GM21381 (cell line): ENCODE measurements around the gene UBTF.

Experiments used
- ATAC-seq: cut with Tn5 transposase; IDR thresholded peaks from one replicate; pipeline ENCODE4 v1.9.1; 2021; ENCODE audit warnings: mild to moderate bottlenecking, moderate library complexity; ENCODE audit not compliant: unreplicated experiment

UBTF gene

GRCh38 chr17:44219616-44220212 is at the start of gene UBTF:
TSS of gene UBTF (minus strand) at chr17:44219675. CDS start at chr17:44218229, 1,446 bp downstream.
- ATAC-seq: peak; percentile 13

- no peak for ATAC-seq
Measured at GRCh38 chr17:44268709-44269534, 49.4 kb upstream of the UBTF start.

- ATAC-seq: no peak
Measured at GRCh38 chr17:44267818-44268490, 48.5 kb upstream of the UBTF start, which contains the start of gene SLC4A1. TSS of gene SLC4A1 (minus strand) at chr17:44268135. CDS start at chr17:44262866, 5,269 bp downstream.

GRCh38 chr17:44267165-44267455 is 47.6 kb upstream of the UBTF start:
- no peak for ATAC-seq

GRCh38 chr17:44266402-44267164 is 47.1 kb upstream of the UBTF start:
- no peak for ATAC-seq

- no peak for ATAC-seq
Measured at GRCh38 chr17:44263345-44263902, 43.9 kb upstream of the UBTF start.

GRCh38 chr17:44262654-44263225 is 43.3 kb upstream of the UBTF start:
- ATAC-seq: no peak

- no peak for ATAC-seq
Measured at GRCh38 chr17:44260296-44260695, 40.8 kb upstream of the UBTF start.

- no peak for ATAC-seq
Measured at GRCh38 chr17:44258811-44259351, 39.4 kb upstream of the UBTF start.

- ATAC-seq: no peak
Measured at GRCh38 chr17:44257815-44258760, 38.6 kb upstream of the UBTF start.

- ATAC-seq: no peak
Measured at GRCh38 chr17:44256671-44257070, 37.2 kb upstream of the UBTF start.

GRCh38 chr17:44255915-44256314 is 36.4 kb upstream of the UBTF start:
- ATAC-seq: no peak

GRCh38 chr17:44254361-44255095 is 35.1 kb upstream of the UBTF start:
- ATAC-seq: no peak

- no peak for ATAC-seq
Measured at GRCh38 chr17:44253006-44253405, 33.5 kb upstream of the UBTF start.

- no peak for ATAC-seq
Measured at GRCh38 chr17:44251062-44251461, 31.6 kb upstream of the UBTF start.

GRCh38 chr17:44249501-44250246 is 30.2 kb upstream of the UBTF start:
- ATAC-seq: no peak

- no peak for ATAC-seq
Measured at GRCh38 chr17:44247876-44248736, 28.6 kb upstream of the UBTF start.
